Colonic mucosa (tissue), 4 donors: ENCODE measurements around the gene GAN. TPM values are rescaled to one million over a fixed set of nuclear protein-coding genes. Genes with fewer than 3 reads are reported as not detected.

Experiments used
- DNase-seq: peaks from one replicate; pipeline ENCODE4 v3.0.0-alpha.2; 2020
- H3K27ac ChIP-seq: fragments of 200-600 bp; one replicate; pipeline ENCODE4 v1.8.0; 2021
- H3K27me3 ChIP-seq: fragments of 200-600 bp; one replicate; pipeline ENCODE4 v1.8.0; 2021
- H3K36me3 ChIP-seq: fragments of 200-600 bp; one replicate; pipeline ENCODE4 v1.8.0; 2021
- H3K4me1 ChIP-seq: fragments of 200-600 bp; one replicate; pipeline ENCODE4 v1.8.0; 2021; ENCODE audit warnings: mild to moderate bottlenecking
- H3K4me3 ChIP-seq: fragments of 200-600 bp; one replicate; pipeline ENCODE4 v1.8.0; 2021
- H3K9ac ChIP-seq, 2 donors: one replicate each; pipeline ENCODE4 v1.7.0; 2013; ENCODE audit warnings: control low read depth in 2 of 2, low read depth in 2 of 2, low read length in 2 of 2
- H3K9me3 ChIP-seq: fragments of 200-600 bp; one replicate; pipeline ENCODE4 v1.8.0; 2021
- CTCF ChIP-seq: fragments of 200-600 bp; IDR thresholded peaks from one replicate; pipeline ENCODE4 v1.8.0; 2022; ENCODE audit warnings: antibody characterized with exemption, mild to moderate bottlenecking
- intact Hi-C: fragments of 100-400 bp; cut with DNase I; formaldehyde crosslinking; loops from one replicate; pipeline ENCODE4 v1.14.1; 2022
- total RNA-seq, 2 donors: library from RNA; stranded (reverse); fragmentation: NEBNext Ultra II Directional in 1 of 2; extraction: Animal tissue kit (Norgen Biotek cat#: 25700) in 1 of 2; gene quantifications; one replicate each; pipeline ENCODE4 v1.2.1, GENCODE V29; 2021
- donor health status: healthy.
- donor health status: DM: no; HTN: no; CAD: no.
- donor health status: DM: no; HTN: no; CAD: no.

The GAN gene
- 10 to 100 TPM; 13.6 to 21.5 TPM for total RNA-seq

GRCh38 chr16:81314603-81315270 is at the start of gene GAN:
GAN (plus strand) TSS chr16:81314962; CDS start chr16:81315114, 152 bp downstream.
- no peak for TF ChIP-seq CTCF
- Histone ChIP-seq H3K27me3 (no peaks in the 10 kb centered on the region), H3K9me3 (no peaks in the 10 kb centered on the region), H3K4me1 (peaks cover 8% of the 10 kb centered on the region), H3K27ac (peak within 1 kb of the TSS; percentile 89), H3K9ac (peak within 1 kb of the TSS; percentile 94 to 96), H3K4me3 (peak within 1 kb of the TSS; percentile 88), H3K36me3 (no peaks in the 10 kb centered on the region)
- DNase-seq: peak; percentile 97
- intact Hi-C loops: loop anchor here (5.0 to 10.0 kb wide), 2 partner anchors 50 to 217 kb away; partner anchors contain the start of gene GCSH

- TF ChIP-seq CTCF: no peak
Observed at GRCh38 chr16:81265052-81265451, 49.7 kb upstream of the GAN start.

GRCh38 chr16:81265658-81266451 is 48.9 kb upstream of the GAN start:
- intact Hi-C loops: loop anchor here (10.0 kb wide), 1 partner anchor 49 kb away; the partner anchor contains the start of gene GAN
- no peaks in the 10 kb centered on the region for H3K4me1 ChIP-seq
- H3K9me3 ChIP-seq: no peaks in the 10 kb centered on the region

More at GRCh38 chr16:81265052-81265451, 49.7 kb upstream of the GAN start:
- Histone ChIP-seq H3K36me3 (no peaks in the 10 kb centered on the region), H3K4me1 (no peaks in the 10 kb centered on the region), H3K27me3 (no peaks in the 10 kb centered on the region), H3K4me3 (no peak overlapping the region), H3K27ac (no peak overlapping the region), H3K9ac (no peak overlapping the region), H3K9me3 (no peaks in the 10 kb centered on the region)
- DNase-seq: no peak
- intact Hi-C loops: loop anchor here (10.0 kb wide), 1 partner anchor 50 kb away; the partner anchor contains the start of gene GAN

GRCh38 chr16:81266680-81267095 is 48.1 kb upstream of the GAN start:
- H3K27me3 ChIP-seq: no peaks in the 10 kb centered on the region
- H3K9me3 ChIP-seq: no peaks in the 10 kb centered on the region
- intact Hi-C loops: loop anchor here (10.0 kb wide), 1 partner anchor 48 kb away; the partner anchor contains the start of gene GAN
- H3K9ac ChIP-seq: peak overlapping the region in 1 of 2 donors; percentile 86
- DNase-seq: peak; percentile 88
- no peak overlapping the region for H3K4me3 ChIP-seq
- H3K27ac ChIP-seq: peak overlapping the region; percentile 83
- H3K4me1 ChIP-seq: no peaks in the 10 kb centered on the region
- no peak for TF ChIP-seq CTCF
- H3K36me3 ChIP-seq: no peaks in the 10 kb centered on the region

More at GRCh38 chr16:81265658-81266451, 48.9 kb upstream of the GAN start:
- Histone ChIP-seq H3K36me3 (no peaks in the 10 kb centered on the region), H3K4me3 (no peak overlapping the region), H3K9ac (peak overlapping the region in 1 of 2 donors; percentile 86), H3K27me3 (no peaks in the 10 kb centered on the region), H3K27ac (peak overlapping the region; percentile 83)
- DNase-seq: peak; percentile 87
- no peak for TF ChIP-seq CTCF

GRCh38 chr16:81268509-81268908 is 46.3 kb upstream of the GAN start:
- Histone ChIP-seq H3K9ac (no peak overlapping the region), H3K4me3 (no peak overlapping the region), H3K27ac (no peak overlapping the region), H3K4me1 (no peaks in the 10 kb centered on the region), H3K27me3 (no peaks in the 10 kb centered on the region), H3K9me3 (no peaks in the 10 kb centered on the region), H3K36me3 (no peaks in the 10 kb centered on the region)
- intact Hi-C loops: loop anchor here (10.0 kb wide), 1 partner anchor 46 kb away; the partner anchor contains the start of gene GAN
- no peak for DNase-seq
- TF ChIP-seq CTCF: no peak
